WERI-Rb-1 (cell line): ENCODE measurements around the gene STAMBPL1.

Source experiments
- DNase-seq: peaks from one replicate; pipeline ENCODE4 v3.0.0-alpha.2; 2020
- H3K27ac ChIP-seq: fragments of 250-450 bp; sonication (Bioruptor Pico); 2 replicates; pipeline ENCODE4 v1.5.1; 2020; ENCODE audit warnings: mild to moderate bottlenecking, moderate library complexity
- H3K27me3 ChIP-seq: fragments of 250-450 bp; sonication (Bioruptor Pico); 2 replicates; pipeline ENCODE4 v1.5.1; 2021; ENCODE audit warnings: mild to moderate bottlenecking, low read depth, moderate library complexity; ENCODE audit not compliant: insufficient read depth, severe bottlenecking
- H3K36me3 ChIP-seq: fragments of 250-450 bp; sonication (Bioruptor Pico); 2 replicates; pipeline ENCODE4 v1.5.1; 2020; ENCODE audit warnings: mild to moderate bottlenecking, moderate library complexity
- H3K4me3 ChIP-seq: 2 replicates; pipeline ENCODE4 v1.5.1; 2011; ENCODE audit warnings: low read depth, mild to moderate bottlenecking, control low read depth, low read length
- H3K9me3 ChIP-seq: fragments of 250-450 bp; sonication (Bioruptor Pico); 2 replicates; pipeline ENCODE4 v1.5.1; 2021; ENCODE audit warnings: mild to moderate bottlenecking, moderate library complexity; ENCODE audit not compliant: severe bottlenecking
- CTCF ChIP-seq: IDR thresholded peaks from 2 replicates; pipeline ENCODE4 v1.5.1; 2011; ENCODE audit warnings: low read depth, mild to moderate bottlenecking, control low read depth, inconsistent platforms, low read length

STAMBPL1 gene

DNA sequence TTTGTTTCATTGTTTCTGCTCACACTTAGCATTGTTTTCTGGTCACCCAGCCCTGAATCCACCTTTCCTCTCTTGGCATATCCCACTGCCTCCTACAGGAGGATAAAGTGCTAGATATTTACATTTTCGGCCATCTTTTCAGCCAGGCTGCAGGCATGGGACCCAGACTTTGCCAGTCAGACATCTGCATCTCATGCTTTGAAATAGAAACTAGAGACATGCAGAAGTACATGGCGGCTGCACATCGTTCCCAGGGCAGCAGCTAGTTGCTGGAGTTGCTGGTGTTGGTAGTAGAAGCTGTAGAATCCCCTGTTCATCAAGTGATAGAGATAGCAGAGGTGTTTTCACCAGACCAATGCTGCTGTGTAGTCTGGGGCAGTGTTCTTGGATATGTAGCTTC, 18.7 kb downstream of the STAMBPL1 start:
- peaks cover 9% of the 10 kb centered on the region for H3K36me3 ChIP-seq
- TF ChIP-seq CTCF, result no peak
- H3K4me3 ChIP-seq, result no peak overlapping the region
- no peak for DNase-seq
- H3K27me3 ChIP-seq, result no peaks in the 10 kb centered on the region
- H3K27ac ChIP-seq, result no peak overlapping the region
- H3K9me3 ChIP-seq, result no peaks in the 10 kb centered on the region

DNA sequence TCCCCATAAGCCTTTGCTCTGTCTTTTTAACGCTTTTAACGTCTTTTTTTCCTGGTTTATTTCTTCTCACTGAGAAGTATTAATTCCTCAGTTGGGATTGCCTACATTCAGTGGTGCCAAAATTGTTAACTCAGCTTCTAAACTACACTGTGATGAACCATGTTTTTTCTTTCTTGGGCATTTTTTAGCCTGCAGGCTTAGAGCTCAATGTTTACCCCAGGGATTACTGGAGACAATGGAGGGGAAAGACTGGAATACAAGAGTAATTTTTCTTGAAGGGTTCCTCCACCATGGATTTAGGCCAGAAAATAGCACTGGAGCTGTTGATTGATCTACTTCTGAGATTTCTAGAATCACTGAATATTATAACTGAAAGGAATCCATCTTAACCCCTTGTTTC, 19.8 kb downstream of the STAMBPL1 start:
- Histone ChIP-seq H3K4me3 (no peak overlapping the region), H3K27ac (no peak overlapping the region), H3K27me3 (no peaks in the 10 kb centered on the region), H3K36me3 (peaks cover 9% of the 10 kb centered on the region), H3K9me3 (no peaks in the 10 kb centered on the region)
- no peak for DNase-seq
- TF ChIP-seq CTCF, result no peak

- peaks cover 9% of the 10 kb centered on the region for H3K36me3 ChIP-seq
- H3K27ac ChIP-seq, result no peak overlapping the region
- no peaks in the 10 kb centered on the region for H3K27me3 ChIP-seq
- H3K4me3 ChIP-seq, result no peak overlapping the region
- DNase-seq, result no peak
- no peaks in the 10 kb centered on the region for H3K9me3 ChIP-seq
- TF ChIP-seq CTCF, result no peak
Observed at GRCh38 chr10:88901206-88901983, 21.4 kb downstream of the STAMBPL1 start.

- no peak for DNase-seq
- Histone ChIP-seq H3K4me3 (no peak overlapping the region), H3K9me3 (no peaks in the 10 kb centered on the region), H3K27ac (no peak overlapping the region), H3K27me3 (no peaks in the 10 kb centered on the region), H3K36me3 (peaks cover 9% of the 10 kb centered on the region)
- TF ChIP-seq CTCF, result no peak
Observed at GRCh38 chr10:88901984-88902789, 22.1 kb downstream of the STAMBPL1 start.

DNA sequence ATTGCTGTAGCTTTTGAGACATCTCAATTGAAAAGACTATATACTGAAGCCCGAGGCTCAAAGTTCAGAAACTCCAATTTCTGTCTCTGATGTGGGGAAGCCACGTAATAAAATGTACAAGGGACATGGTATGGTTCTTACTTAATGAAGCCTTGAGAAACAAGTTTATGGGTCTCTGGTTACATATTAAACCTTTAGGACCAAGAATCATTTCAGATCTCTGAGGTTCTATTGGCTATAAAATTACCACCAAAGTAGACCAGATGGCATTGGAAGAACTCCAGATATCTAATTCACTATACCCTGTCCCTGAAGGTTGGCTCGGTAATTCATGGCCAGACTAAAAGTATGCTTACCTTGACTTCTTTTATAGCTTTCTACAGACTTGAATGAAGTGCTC, 23.7 kb downstream of the STAMBPL1 start:
- Histone ChIP-seq H3K9me3 (no peaks in the 10 kb centered on the region), H3K27ac (no peak overlapping the region), H3K4me3 (no peak overlapping the region), H3K36me3 (peaks cover 9% of the 10 kb centered on the region), H3K27me3 (no peaks in the 10 kb centered on the region)
- no peak for DNase-seq
- TF ChIP-seq CTCF, result no peak
